Stomach (tissue), 4 donors: ENCODE measurements around the gene SMPDL3A.

Source experiments
- EP300 ChIP-seq: sonication (generic); formaldehyde crosslinking; IDR thresholded peaks from one replicate; pipeline ENCODE4 v1.6.1; 2017; ENCODE audit warnings: antibody characterized with exemption
- POLR2A ChIP-seq, 4 donors: fragments of 450-650 bp; IDR thresholded peaks; one replicate each; pipeline ENCODE4 v1.6.1; 2016; ENCODE audit warnings: antibody characterized with exemption in 4 of 4, control low read depth in 2 of 4, mild to moderate bottlenecking in 1 of 4, moderate library complexity in 1 of 4
- POLR2AphosphoS5 ChIP-seq, 3 donors: sonication (generic); formaldehyde crosslinking; IDR thresholded peaks; one replicate each; pipeline ENCODE4 v1.6.1; 2016; ENCODE audit warnings: antibody characterized with exemption in 3 of 3
- TF ChIP-seq, protein P1 (sequence below), 7 experiments: fragments of 450-650 bp in 4 of 7; fragments of 200-600 bp in 3 of 7; sonication (generic) in 3 of 7; IDR thresholded peaks; one replicate each; pipeline ENCODE4 v1.5.1; 2016 to 2019; ENCODE audit warnings: antibody characterized with exemption in 7 of 7, control low read depth in 2 of 7, mild to moderate bottlenecking in 1 of 7

DNA sequence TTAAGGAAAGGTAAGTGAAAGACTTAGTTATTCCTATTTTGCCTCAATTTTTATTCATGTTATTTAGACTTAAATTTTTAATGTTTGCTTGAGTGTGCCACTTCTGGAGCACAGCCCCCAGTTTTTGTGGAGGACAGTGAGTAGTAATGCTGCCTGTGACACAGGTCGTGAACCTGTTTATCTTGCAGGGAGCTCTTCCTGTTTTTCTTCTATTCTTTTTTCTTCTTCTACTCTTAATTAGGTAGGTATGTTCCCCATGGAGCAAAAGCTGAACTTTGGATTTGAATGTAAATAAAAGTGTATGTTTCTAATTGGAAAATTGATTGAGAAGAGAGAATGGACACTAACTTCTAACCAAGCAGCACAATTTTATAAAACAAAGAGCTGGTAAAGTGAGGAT is 12.3 kb downstream of the SMPDL3A start:
- TF ChIP-seq, protein P1, sequence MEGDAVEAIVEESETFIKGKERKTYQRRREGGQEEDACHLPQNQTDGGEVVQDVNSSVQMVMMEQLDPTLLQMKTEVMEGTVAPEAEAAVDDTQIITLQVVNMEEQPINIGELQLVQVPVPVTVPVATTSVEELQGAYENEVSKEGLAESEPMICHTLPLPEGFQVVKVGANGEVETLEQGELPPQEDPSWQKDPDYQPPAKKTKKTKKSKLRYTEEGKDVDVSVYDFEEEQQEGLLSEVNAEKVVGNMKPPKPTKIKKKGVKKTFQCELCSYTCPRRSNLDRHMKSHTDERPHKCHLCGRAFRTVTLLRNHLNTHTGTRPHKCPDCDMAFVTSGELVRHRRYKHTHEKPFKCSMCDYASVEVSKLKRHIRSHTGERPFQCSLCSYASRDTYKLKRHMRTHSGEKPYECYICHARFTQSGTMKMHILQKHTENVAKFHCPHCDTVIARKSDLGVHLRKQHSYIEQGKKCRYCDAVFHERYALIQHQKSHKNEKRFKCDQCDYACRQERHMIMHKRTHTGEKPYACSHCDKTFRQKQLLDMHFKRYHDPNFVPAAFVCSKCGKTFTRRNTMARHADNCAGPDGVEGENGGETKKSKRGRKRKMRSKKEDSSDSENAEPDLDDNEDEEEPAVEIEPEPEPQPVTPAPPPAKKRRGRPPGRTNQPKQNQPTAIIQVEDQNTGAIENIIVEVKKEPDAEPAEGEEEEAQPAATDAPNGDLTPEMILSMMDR (IDR thresholded peaks at IDR 0.05), result no peak
- TF ChIP-seq POLR2A (IDR thresholded peaks at IDR 0.05) (no peak), EP300 (no peak), POLR2AphosphoS5 (IDR thresholded peaks at IDR 0.05) (no peak)
